Stimulated activated CD4-positive, alpha-beta T cell treated with anti-CD3 and anti-CD28 coated beads, TNF-alpha, amount 100 ng/mL, for 4 hours (primary cell): ENCODE measurements around the gene FNBP1.
"Not testable (repeated sequence)": the region's sequence is repeated elsewhere in the genome, so short reads cannot be mapped to it uniquely, and the experiment has no call there.

Source experiments
- DNase-seq, 3 experiments: peaks; one replicate each; pipeline ENCODE4 v3.0.0-alpha.2; 2020; ENCODE audit warnings: low read depth in 3 of 3

FNBP1 gene

DNA sequence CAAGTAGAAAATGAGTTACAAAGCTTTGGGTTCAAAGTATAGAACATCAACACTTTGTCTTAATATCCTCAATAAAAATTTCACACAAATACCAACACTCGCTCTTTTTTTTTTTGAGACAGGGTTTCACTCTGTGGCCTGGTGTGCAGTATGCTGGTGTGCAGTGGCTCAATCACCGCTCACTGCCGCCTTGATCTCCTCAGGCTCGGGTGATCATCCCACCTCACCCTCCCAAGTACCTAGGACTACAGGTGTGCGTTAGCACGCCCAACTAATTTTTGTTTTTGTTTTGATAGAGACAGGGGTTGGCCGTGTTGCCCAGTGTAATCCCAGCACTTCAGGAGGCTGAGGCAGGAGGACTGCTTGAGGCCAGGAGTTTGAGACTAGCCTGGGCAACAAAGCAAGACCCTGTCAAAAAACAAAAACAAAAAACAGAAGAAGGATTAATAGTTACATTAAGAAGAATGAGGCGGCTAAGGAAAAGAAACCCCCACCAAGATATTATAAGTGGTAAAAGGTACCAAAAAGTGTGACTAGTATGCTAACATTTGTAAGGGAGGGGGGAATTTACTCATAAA is 20.3 kb downstream of the FNBP1 start:
- no peak for DNase-seq

DNA sequence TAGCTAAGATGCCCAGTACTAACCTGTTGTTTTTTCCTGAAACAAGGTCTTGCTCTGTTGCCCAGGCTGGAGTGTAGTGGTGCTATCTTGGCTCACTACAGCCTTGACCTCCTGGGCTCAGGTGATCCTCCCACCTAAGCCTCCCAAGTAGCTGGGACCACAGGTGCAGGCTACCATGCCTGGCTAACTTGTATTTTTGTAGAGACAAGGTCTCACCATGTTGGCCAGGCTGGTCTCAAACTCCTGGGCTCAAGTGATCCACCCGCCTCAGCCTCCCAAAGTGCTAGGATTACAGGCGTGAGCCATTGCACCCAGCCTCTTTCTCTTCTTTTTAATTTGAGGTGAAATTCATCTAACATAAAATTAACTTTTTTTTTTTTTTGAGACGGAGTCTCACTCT is 21.1 kb downstream of the FNBP1 start:
- not testable (repeated sequence) for DNase-seq

- DNase-seq: no peak
Observed at GRCh38 chr9:130021123-130021522, 21.9 kb downstream of the FNBP1 start.

DNA sequence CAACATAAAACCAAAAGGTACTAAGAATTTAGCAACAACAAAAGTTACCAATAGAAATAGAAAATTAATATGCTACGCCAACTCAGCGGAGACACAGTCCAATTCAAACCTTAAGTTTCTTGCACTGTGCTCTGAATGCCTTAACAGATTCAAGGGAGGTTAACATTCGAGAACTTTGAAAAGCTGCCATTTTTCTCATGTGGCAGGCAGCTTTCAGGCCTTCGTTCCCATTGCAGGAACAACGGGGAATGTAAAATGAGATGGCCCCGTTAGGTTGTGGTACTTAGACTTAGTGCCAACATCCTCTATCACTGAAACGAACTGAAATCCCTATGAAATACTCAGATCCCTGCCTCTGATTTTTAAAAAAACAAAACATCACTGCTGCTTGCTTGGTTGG is 22.4 kb downstream of the FNBP1 start:
- DNase-seq: no peak

DNA sequence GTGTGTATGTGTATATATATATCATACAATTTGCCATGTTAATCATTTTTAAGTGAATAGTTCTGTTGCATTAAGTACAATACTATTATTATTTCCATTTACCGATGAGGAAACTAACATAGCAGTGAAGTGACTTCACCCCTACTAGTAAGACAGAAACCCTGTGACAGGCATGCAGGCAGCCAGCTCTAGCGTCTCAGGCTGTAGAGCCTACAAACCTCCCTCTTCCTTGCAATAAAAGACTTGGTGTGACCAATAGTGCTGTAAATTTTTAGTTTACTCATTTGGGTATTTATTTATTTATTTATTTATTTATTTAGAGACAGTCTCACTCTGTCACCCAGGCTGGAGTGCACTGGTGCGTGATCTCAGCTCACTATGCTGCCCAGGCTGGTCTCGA is 24.7 kb downstream of the FNBP1 start:
- no peak for DNase-seq

GRCh38 chr9:130017510-130017909 is 25.5 kb downstream of the FNBP1 start:
- not testable (repeated sequence) for DNase-seq

DNA sequence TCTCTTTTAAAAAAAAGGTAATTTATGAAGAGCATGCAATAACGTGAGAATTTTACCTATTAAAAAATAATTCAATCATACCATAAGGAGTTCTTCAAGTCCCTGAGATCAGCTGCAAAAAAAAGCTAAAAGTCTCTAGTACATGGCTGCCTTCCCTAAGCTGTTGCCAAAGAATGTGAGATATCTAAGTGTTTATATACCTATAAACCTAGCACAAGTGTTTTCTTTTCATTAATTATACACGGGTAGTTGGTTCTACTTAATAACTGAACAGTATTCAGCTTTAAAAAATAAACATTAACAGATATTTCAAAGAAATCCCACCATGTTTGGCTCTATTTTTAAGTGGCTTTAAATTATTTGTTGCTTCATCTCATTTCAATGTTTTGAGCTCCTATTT is 25.9 kb downstream of the FNBP1 start:
- no peak for DNase-seq

- no peak for DNase-seq
Observed at GRCh38 chr9:130015353-130016019, 27.5 kb downstream of the FNBP1 start.

DNA sequence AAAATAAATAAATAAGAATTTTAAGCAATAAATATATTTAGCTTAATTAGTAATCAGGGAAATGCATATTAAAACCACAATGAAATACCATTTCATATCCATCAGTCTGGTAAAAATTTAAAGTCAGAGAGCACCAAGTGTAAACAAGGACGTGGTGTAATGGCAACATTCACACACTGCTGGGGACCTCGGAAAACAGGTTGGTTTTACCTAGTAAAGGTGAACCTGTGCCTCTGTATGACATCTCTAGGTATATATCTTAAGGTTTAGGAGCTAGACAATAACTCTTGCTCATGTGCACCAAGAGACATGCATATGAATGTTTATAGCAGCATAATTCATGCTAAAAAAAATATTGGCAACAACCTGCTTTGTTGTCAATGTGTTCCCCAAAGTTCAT is 29.7 kb downstream of the FNBP1 start:
- no peak for DNase-seq

DNA sequence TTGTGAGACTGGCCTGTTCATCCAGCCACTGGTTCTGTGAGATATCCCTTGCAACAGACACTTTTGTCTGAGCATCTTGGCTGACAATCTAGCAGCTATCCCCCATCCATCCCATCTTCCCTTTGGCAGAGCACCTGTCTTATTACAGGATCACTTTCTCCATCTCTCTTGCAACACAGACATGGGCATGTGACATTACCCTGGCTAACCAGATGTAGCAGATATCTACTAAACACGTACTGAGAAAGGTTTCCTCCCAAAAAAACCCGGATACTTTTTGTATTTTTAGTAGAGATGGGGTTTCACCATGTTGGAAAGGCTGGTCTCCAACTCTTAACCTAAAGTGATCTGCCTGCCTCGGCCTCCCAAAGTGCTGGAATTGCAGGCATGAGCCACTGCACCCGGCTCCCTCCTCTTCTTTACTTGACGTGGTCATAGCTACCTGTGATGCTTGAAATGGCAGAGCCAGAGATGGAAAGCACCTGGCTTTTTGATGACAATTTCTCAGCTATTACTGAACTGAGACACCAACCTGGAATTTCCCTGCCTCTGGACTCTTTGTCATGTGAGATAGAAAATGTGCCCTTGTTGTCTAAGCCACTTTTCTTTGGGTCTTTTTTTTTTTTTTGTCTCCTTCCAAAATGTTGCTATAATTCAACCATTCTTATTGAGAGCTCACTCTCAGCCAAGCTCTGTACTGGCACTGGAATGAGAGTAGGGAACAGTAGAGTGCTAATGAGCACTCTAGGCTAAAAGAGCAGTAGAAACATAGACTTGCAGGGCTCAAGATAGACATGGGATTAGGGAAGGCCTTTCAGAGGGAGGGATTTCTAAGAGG is 32.6 kb downstream of the FNBP1 start:
- DNase-seq: no peak

- not testable (repeated sequence) for DNase-seq
Observed at GRCh38 chr9:130009546-130009945, 33.4 kb downstream of the FNBP1 start.

DNA sequence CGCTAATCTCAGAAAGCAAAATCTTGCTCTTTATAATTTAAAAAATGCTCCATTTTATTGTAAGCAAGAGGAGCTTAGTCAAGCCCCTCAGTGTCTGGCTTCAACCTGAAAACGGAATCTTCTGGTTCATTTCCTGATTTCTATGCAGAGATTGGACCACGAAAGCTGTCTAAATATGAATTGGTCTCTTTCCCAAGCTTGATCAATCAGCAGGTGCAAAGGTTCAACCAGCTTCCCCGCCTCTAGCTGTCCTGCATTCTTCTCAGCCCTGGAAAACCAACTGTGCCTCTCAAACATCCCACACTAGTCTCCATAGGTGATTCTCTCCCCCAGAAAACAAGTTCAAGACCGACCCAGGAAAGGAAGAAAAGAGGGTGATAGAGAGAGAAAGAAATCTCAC is 34.5 kb downstream of the FNBP1 start:
- DNase-seq: no peak

- not testable (repeated sequence) for DNase-seq
Observed at GRCh38 chr9:130006952-130007351, 36.0 kb downstream of the FNBP1 start.

- DNase-seq: no peak
Observed at GRCh38 chr9:130003943-130004552, 38.9 kb downstream of the FNBP1 start.

DNA sequence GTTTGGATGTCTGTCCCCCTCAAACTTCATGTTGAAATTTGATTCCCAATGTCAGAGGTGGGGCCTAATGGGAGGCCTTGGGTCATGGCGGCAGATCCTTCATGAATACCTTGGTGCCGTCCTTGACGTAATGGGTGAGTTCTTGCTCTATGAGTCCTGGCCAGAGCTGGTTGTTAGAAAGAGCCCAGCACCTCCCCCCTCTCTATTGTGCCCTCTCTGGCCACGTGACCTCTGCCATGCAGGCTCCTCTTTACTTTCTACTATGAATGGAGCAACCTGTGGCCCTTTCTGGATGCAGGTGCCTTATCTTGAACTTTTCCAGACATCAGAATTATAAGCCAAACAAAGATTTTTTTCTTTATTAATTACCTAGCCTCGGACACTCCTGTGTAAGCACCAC is 40.7 kb downstream of the FNBP1 start:
- no peak for DNase-seq

GRCh38 chr9:130001190-130001589 is 41.8 kb downstream of the FNBP1 start:
- DNase-seq: no peak

DNA sequence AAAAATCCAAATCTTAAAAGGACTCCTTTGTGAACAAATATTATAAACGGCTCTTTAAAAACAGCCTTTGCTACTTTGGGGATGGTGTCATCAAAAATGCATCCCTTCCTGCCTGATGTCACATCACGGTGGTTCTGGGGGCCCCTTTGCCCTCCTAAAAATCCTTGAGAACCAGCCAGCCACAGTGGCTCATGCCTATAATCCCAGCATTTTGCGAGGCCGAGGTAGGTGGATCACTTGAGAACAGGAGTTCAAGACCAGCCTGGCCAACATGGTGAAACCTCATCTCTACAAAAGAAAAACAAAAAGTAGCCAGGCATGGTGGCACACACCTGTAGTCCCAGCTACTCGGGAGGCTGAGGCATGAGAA is 43.9 kb downstream of the FNBP1 start:
- DNase-seq: no peak

- DNase-seq: no peak
Observed at GRCh38 chr9:129998491-129999140, 44.4 kb downstream of the FNBP1 start.

- DNase-seq: not testable (repeated sequence)
Observed at GRCh38 chr9:129997706-129998105, 45.3 kb downstream of the FNBP1 start.

GRCh38 chr9:129996161-129996830 is 46.7 kb downstream of the FNBP1 start:
- DNase-seq: no peak

DNA sequence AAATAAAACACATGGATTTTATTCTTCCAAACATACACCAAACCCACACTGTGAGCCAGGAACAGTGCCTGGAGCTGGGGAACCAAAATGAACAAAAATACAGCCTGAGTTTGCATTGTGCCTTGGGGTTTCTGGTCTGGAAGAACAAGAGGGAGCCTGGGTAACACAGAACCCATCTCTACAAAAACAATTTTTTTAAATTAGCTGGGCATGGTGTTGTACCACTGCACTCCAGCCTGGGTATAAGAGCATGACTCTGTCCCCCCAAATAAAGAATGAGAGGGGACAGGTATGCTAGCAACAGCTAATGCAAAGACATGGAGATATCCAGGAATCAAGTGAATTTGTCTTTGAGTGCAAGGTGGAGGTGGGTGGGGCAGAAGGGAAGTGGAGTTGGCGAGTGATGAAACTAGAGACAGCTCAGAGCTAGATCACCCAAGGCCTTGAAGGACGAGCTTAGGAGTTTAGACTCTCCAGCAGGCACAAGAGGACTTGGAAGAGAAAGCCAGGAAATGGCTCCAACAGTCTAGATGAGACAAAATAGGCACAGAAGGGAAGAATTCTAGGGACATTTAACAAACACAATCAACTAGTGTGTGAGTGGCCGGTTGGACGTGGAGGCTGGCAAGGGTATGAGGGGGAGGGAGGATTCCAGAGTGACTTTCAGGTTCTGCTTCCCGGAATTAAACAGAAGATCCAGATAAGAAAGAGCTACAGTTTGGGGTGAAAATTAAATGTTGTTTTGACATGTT is 47.4 kb downstream of the FNBP1 start:
- no peak for DNase-seq
